GM23338 (cell line): Measurements from ENCODE around the gene CDYL2. TPM values are rescaled to one million over a fixed set of nuclear protein-coding genes. Genes with fewer than 3 reads are reported as not detected.

Source experiments
- ATAC-seq: fragments of 200-7000 bp; cut with Tn5 transposase; 3 replicates; pipeline ENCODE4 v1.9.1; 2020
- DNase-seq: peaks from one replicate; pipeline ENCODE4 v3.0.0-alpha.2; 2015; ENCODE audit warnings: low spot score
- H2AFZ ChIP-seq: fragments of 200-600 bp; sonication (generic); 2 replicates; pipeline ENCODE4 v1.8.0; 2016; ENCODE audit warnings: antibody characterized with exemption, mild to moderate bottlenecking, moderate library complexity
- H3F3A ChIP-seq: fragments of 200-600 bp; sonication (generic); replicated peaks from 2 replicates; pipeline ENCODE4 v1.8.0; 2017; ENCODE audit warnings: antibody characterized with exemption, mixed run types, low read depth
- H3K27ac ChIP-seq: fragments of 200-600 bp; sonication (generic); 2 replicates; pipeline ENCODE4 v1.6.1; 2016; ENCODE audit warnings: low read depth
- H3K27me3 ChIP-seq: fragments of 200-600 bp; sonication (generic); 2 replicates; pipeline ENCODE4 v1.8.0; 2016; ENCODE audit warnings: mild to moderate bottlenecking, mixed run types, moderate library complexity; ENCODE audit not compliant: insufficient read depth
- H3K36me3 ChIP-seq: fragments of 200-600 bp; sonication (generic); 2 replicates; pipeline ENCODE4 v1.8.0; 2016; ENCODE audit warnings: mild to moderate bottlenecking; ENCODE audit not compliant: insufficient read depth
- H3K4me1 ChIP-seq: fragments of 200-600 bp; sonication (generic); 2 replicates; pipeline ENCODE4 v1.8.0; 2016; ENCODE audit warnings: mild to moderate bottlenecking, moderate library complexity; ENCODE audit not compliant: insufficient read depth
- H3K4me2 ChIP-seq: fragments of 200-600 bp; sonication (generic); 2 replicates; pipeline ENCODE4 v1.7.1; 2017; ENCODE audit warnings: mixed run types
- H3K4me3 ChIP-seq: fragments of 200-600 bp; sonication (generic); 2 replicates; pipeline ENCODE4 v1.6.1; 2016; ENCODE audit warnings: mixed run types
- H3K79me2 ChIP-seq: fragments of 200-600 bp; sonication (generic); replicated peaks from 2 replicates; pipeline ENCODE4 v1.8.0; 2017; ENCODE audit warnings: mild to moderate bottlenecking; ENCODE audit not compliant: insufficient read depth
- H3K9me2 ChIP-seq: fragments of 200-600 bp; sonication (generic); 2 replicates; pipeline ENCODE4 v1.8.0; 2017; ENCODE audit not compliant: insufficient read depth
- H4K20me1 ChIP-seq: fragments of 200-600 bp; sonication (generic); replicated peaks from 2 replicates; pipeline ENCODE4 v1.8.0; 2017; ENCODE audit warnings: mild to moderate bottlenecking; ENCODE audit not compliant: insufficient read depth
- H3K27ac Mint-ChIP-seq: 2 replicates; pipeline ENCODE4 v1.8.0; 2020; ENCODE audit warnings: inconsistent platforms, mild to moderate bottlenecking, moderate library complexity, mixed read lengths
- H3K27me3 Mint-ChIP-seq: 3 replicates; pipeline ENCODE4 v1.8.0; 2022; ENCODE audit warnings: low read depth, mild to moderate bottlenecking, moderate library complexity, mixed read lengths, inconsistent platforms; ENCODE audit not compliant: insufficient read depth, poor library complexity
- H3K36me3 Mint-ChIP-seq: 3 replicates; pipeline ENCODE4 v1.8.0; 2021; ENCODE audit warnings: low read depth, mild to moderate bottlenecking, inconsistent platforms, moderate library complexity, mixed read lengths
- H3K4me1 Mint-ChIP-seq: 3 replicates; pipeline ENCODE4 v1.8.0; 2020; ENCODE audit warnings: mild to moderate bottlenecking, inconsistent platforms, mixed read lengths
- H3K4me3 Mint-ChIP-seq: 3 replicates; pipeline ENCODE4 v1.8.0; 2021; ENCODE audit warnings: moderate library complexity, mild to moderate bottlenecking, inconsistent platforms, mixed read lengths
- H3K9me3 Mint-ChIP-seq: 3 replicates; pipeline ENCODE4 v1.8.0; 2020; ENCODE audit warnings: moderate library complexity, mild to moderate bottlenecking, inconsistent platforms, mixed read lengths
- CREB1 ChIP-seq: fragments of 250-450 bp; sonication (Bioruptor Pico); IDR thresholded peaks from 2 replicates; pipeline ENCODE4 v1.5.0; 2020; ENCODE audit warnings: low read depth, mild to moderate bottlenecking, moderate library complexity
- EZH2 ChIP-seq: fragments of 200-600 bp; sonication (generic); IDR thresholded peaks from one replicate; pipeline ENCODE4 v1.8.0; 2017; ENCODE audit warnings: antibody characterized with exemption, mild to moderate bottlenecking, low read depth; ENCODE audit not compliant: unreplicated experiment
- EZH2phosphoT487 ChIP-seq: fragments of 200-600 bp; sonication (generic); IDR thresholded peaks from one replicate; pipeline ENCODE4 v1.8.1; 2018; ENCODE audit warnings: antibody characterized with exemption; ENCODE audit not compliant: unreplicated experiment
- JUNB ChIP-seq: IDR thresholded peaks from one replicate; pipeline ENCODE4 v1.6.1; 2016; ENCODE audit warnings: antibody characterized with exemption; ENCODE audit not compliant: unreplicated experiment
- NANOG ChIP-seq: IDR thresholded peaks from 2 replicates; pipeline ENCODE4 v1.6.1; 2016; ENCODE audit warnings: antibody characterized with exemption, borderline replicate concordance
- POLR2AphosphoS5 ChIP-seq: IDR thresholded peaks from 2 replicates; pipeline ENCODE4 v1.6.1; 2016; ENCODE audit warnings: antibody characterized with exemption, low read depth
- STAT1 ChIP-seq: IDR thresholded peaks from one replicate; pipeline ENCODE4 v1.6.1; 2016; ENCODE audit warnings: antibody characterized with exemption; ENCODE audit not compliant: unreplicated experiment
- ZNF114 ChIP-seq: fragments of 250-450 bp; sonication (Bioruptor Pico); IDR thresholded peaks from 2 replicates; pipeline ENCODE4 v1.5.0; 2020; ENCODE audit warnings: mild to moderate bottlenecking, moderate library complexity
- ZNF331 ChIP-seq: fragments of 250-450 bp; sonication (Bioruptor Pico); IDR thresholded peaks from 2 replicates; pipeline ENCODE4 v1.5.0; 2020; ENCODE audit warnings: low read depth, mild to moderate bottlenecking, moderate library complexity
- polyA plus RNA-seq: library from polyadenylated mRNA; unstranded; fragments of >200 nt; fragmentation: Nextera tagmentation; extraction: Ambion mirVana; gene quantifications from 2 replicates; pipeline ENCODE4 v1.2.1, GENCODE V29; 2016
- total RNA-seq: library from RNA; depleted of rRNA; stranded (reverse); fragments of >200 nt; shearing (Covaris generic); gene quantifications from 2 replicates; pipeline ENCODE4 v1.2.3, GENCODE V29; 2014
- TF ChIP-seq, protein P1 (sequence below): IDR thresholded peaks from one replicate; pipeline ENCODE4 v1.6.1; 2018; ENCODE audit warnings: antibody characterized with exemption; ENCODE audit not compliant: unreplicated experiment
- TF ChIP-seq, protein P2 (sequence below), 2 experiments: fragments of 200-600 bp in 1 of 2; sonication (generic) in 1 of 2; conservative IDR thresholded peaks; 2 replicates each; pipeline versions ENCODE4 v1.5.1 to v1.6.1; 2016 to 2017; ENCODE audit warnings: antibody characterized with exemption in 2 of 2, low read depth in 2 of 2, mild to moderate bottlenecking in 2 of 2, moderate library complexity in 1 of 2

The CDYL2 gene
- total and polyA plus RNA-seq, 2 experiments from 2014 or later = 0.82 to 4.3 TPM

DNA sequence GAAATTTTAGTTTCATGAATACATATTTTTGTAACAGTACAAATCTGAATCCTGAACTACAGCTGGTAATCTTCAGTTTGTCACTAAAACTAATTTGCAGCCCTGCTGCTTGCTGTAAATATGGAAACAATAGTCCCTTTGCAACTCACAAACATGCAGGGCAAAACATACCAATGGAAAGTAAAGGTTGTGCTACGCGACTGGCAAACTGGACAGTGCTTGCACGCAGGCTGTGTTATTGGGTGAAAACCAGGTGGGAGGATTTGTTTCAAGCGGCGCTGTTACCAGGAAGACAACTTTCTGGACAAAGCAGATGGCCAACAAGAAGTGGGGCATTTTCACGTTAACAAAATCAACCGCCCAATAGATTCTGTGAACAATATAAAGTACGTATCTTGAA lies 93.5 kb downstream of the CDYL2 start:
- ATAC-seq (no peak), DNase-seq (no peak)
- Histone ChIP-seq H3K79me2 (no peaks in the 10 kb centered on the region), H3K4me3 (no peak overlapping the region), H3K27me3 (no peaks in the 10 kb centered on the region), H3K36me3 (no peaks in the 10 kb centered on the region), H3K27ac (no peak overlapping the region), H3F3A (no peaks in the 10 kb centered on the region), H3K4me2 (no peak overlapping the region), H3K9me2 (peaks cover 18% of the 10 kb centered on the region; the same call in 1 of the 2 replicates), H2AFZ (no peak overlapping the region), H4K20me1 (no peaks in the 10 kb centered on the region), H3K4me1 (no peaks in the 10 kb centered on the region)
- Mint-ChIP-seq H3K4me3 (no peak overlapping the region), H3K27ac (no peak overlapping the region), H3K36me3 (no peaks in the 10 kb centered on the region), H3K4me1 (no peaks in the 10 kb centered on the region), H3K9me3 (no peaks in the 10 kb centered on the region; the same call in 2 of the 3 replicates), H3K27me3 (no peaks in the 10 kb centered on the region)
- TF ChIP-seq POLR2AphosphoS5 (no peak), JUNB (no peak), STAT1 (no peak), NANOG (no peak)
- TF ChIP-seq, protein P1, sequence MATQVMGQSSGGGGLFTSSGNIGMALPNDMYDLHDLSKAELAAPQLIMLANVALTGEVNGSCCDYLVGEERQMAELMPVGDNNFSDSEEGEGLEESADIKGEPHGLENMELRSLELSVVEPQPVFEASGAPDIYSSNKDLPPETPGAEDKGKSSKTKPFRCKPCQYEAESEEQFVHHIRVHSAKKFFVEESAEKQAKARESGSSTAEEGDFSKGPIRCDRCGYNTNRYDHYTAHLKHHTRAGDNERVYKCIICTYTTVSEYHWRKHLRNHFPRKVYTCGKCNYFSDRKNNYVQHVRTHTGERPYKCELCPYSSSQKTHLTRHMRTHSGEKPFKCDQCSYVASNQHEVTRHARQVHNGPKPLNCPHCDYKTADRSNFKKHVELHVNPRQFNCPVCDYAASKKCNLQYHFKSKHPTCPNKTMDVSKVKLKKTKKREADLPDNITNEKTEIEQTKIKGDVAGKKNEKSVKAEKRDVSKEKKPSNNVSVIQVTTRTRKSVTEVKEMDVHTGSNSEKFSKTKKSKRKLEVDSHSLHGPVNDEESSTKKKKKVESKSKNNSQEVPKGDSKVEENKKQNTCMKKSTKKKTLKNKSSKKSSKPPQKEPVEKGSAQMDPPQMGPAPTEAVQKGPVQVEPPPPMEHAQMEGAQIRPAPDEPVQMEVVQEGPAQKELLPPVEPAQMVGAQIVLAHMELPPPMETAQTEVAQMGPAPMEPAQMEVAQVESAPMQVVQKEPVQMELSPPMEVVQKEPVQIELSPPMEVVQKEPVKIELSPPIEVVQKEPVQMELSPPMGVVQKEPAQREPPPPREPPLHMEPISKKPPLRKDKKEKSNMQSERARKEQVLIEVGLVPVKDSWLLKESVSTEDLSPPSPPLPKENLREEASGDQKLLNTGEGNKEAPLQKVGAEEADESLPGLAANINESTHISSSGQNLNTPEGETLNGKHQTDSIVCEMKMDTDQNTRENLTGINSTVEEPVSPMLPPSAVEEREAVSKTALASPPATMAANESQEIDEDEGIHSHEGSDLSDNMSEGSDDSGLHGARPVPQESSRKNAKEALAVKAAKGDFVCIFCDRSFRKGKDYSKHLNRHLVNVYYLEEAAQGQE = no peak

DNA sequence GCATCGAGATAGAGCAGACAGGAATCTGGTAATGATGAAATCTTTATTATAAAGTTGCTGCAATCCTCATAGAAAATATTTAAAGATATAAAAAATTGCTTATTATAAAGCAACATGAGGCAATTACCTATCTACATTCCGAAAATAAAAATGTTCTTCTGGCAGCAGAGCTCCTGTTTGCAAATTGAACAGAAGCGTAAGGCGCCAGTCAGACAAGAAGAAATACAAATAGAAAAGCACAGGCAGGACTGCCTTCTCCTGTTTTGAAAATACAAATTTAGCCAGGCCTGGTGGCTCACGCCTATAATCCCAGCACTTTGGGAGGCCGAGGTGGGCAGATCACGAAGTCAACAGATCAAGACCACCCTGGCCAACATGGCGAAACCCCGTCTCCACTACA lies 95.6 kb downstream of the CDYL2 start:
- no peaks in the 10 kb centered on the region for H3F3A ChIP-seq
- Mint-ChIP-seq H3K9me3 (no peaks in the 10 kb centered on the region; the same call in 2 of the 3 replicates), H3K27me3 (no peaks in the 10 kb centered on the region), H3K4me1 (no peaks in the 10 kb centered on the region), H3K4me3 (no peak overlapping the region), H3K27ac (no peak overlapping the region), H3K36me3 (no peaks in the 10 kb centered on the region)
- no peak overlapping the region for H2AFZ ChIP-seq
- no peak overlapping the region for H3K27ac ChIP-seq
- no peaks in the 10 kb centered on the region for H3K79me2 ChIP-seq
- H3K4me1 ChIP-seq = no peaks in the 10 kb centered on the region
- no peaks in the 10 kb centered on the region for H3K27me3 ChIP-seq
- H3K9me2 ChIP-seq = peaks cover 9% of the 10 kb centered on the region; the same call in 1 of the 2 replicates
- H3K4me3 ChIP-seq = no peak overlapping the region
- H4K20me1 ChIP-seq = no peaks in the 10 kb centered on the region
- no peak for ATAC-seq
- H3K36me3 ChIP-seq = no peaks in the 10 kb centered on the region
- DNase-seq = no peak
- H3K4me2 ChIP-seq = no peak overlapping the region
- TF ChIP-seq, protein P1 = no peak
- no peak for TF ChIP-seq EZH2phosphoT487
- TF ChIP-seq STAT1 = no peak
- no peak for TF ChIP-seq CREB1 (CRISPR knock-in tag)
- TF ChIP-seq, protein P2, sequence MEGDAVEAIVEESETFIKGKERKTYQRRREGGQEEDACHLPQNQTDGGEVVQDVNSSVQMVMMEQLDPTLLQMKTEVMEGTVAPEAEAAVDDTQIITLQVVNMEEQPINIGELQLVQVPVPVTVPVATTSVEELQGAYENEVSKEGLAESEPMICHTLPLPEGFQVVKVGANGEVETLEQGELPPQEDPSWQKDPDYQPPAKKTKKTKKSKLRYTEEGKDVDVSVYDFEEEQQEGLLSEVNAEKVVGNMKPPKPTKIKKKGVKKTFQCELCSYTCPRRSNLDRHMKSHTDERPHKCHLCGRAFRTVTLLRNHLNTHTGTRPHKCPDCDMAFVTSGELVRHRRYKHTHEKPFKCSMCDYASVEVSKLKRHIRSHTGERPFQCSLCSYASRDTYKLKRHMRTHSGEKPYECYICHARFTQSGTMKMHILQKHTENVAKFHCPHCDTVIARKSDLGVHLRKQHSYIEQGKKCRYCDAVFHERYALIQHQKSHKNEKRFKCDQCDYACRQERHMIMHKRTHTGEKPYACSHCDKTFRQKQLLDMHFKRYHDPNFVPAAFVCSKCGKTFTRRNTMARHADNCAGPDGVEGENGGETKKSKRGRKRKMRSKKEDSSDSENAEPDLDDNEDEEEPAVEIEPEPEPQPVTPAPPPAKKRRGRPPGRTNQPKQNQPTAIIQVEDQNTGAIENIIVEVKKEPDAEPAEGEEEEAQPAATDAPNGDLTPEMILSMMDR (conservative IDR thresholded peaks at IDR 0.05; ENCODE audit: low read depth in 2 of 2) = no peak
- TF ChIP-seq NANOG = no peak
- TF ChIP-seq ZNF114 (CRISPR knock-in tag) = no peak
- TF ChIP-seq ZNF331 = no peak
- TF ChIP-seq EZH2 = no peak
